Memory B cell (primary cell): ENCODE data around the gene WDTC1.

ENCODE experiments used
- ATAC-seq: fragments of 150-1000 bp; cut with Tn5 transposase; 2 replicates; pipeline ENCODE4 v1.10.0; 2021; ENCODE audit warnings: low read depth, mild to moderate bottlenecking, moderate library complexity
- DNase-seq, 2 donors: peaks; one replicate each; pipeline ENCODE4 v3.0.0; 2022; ENCODE audit warnings: low spot score in 2 of 2
- H3K27ac Mint-ChIP-seq: one replicate; pipeline ENCODE4 v1.8.0; 2022; ENCODE audit warnings: mild to moderate bottlenecking, moderate library complexity, mixed read lengths
- H3K27me3 Mint-ChIP-seq: one replicate; pipeline ENCODE4 v1.8.0; 2022; ENCODE audit warnings: mixed read lengths
- H3K36me3 Mint-ChIP-seq: one replicate; pipeline ENCODE4 v1.8.0; 2022; ENCODE audit warnings: mild to moderate bottlenecking, mixed read lengths
- H3K4me1 Mint-ChIP-seq: one replicate; pipeline ENCODE4 v1.8.0; 2022; ENCODE audit warnings: mixed read lengths
- H3K4me3 Mint-ChIP-seq: one replicate; pipeline ENCODE4 v1.8.0; 2022; ENCODE audit warnings: mild to moderate bottlenecking, moderate library complexity, mixed read lengths
- H3K9me3 Mint-ChIP-seq: one replicate; pipeline ENCODE4 v1.8.0; 2022; ENCODE audit warnings: mixed read lengths

WDTC1 gene

GRCh38 chr1:27342391-27342777, 108.0 kb downstream of the WDTC1 start:
- Mint-ChIP-seq H3K27ac (peak overlapping the region; percentile 88), H3K27me3 (no peaks in the 10 kb centered on the region), H3K36me3 (peaks cover 8% of the 10 kb centered on the region), H3K4me3 (peak overlapping the region; percentile 94), H3K9me3 (peaks cover 2% of the 10 kb centered on the region), H3K4me1 (peaks cover 40% of the 10 kb centered on the region)
- no peak for DNase-seq
- peak; percentile 6 for ATAC-seq

- DNase-seq (peak in 1 of 2 donors; percentile 50), ATAC-seq (peak; percentile 50)
- Mint-ChIP-seq H3K4me3 (peak overlapping the region; percentile 94), H3K27ac (peak overlapping the region; percentile 88), H3K36me3 (peaks cover 12% of the 10 kb centered on the region), H3K4me1 (peaks cover 44% of the 10 kb centered on the region), H3K9me3 (peaks cover 2% of the 10 kb centered on the region), H3K27me3 (no peaks in the 10 kb centered on the region)
These were observed 108.6 kb downstream of the WDTC1 start for GRCh38 chr1:27342778-27343638.

GRCh38 chr1:27343639-27344025, 109.2 kb downstream of the WDTC1 start:
- H3K9me3 Mint-ChIP-seq = peaks cover 2% of the 10 kb centered on the region
- no peaks in the 10 kb centered on the region for H3K27me3 Mint-ChIP-seq
- no peak for ATAC-seq
- peak overlapping the region; percentile 88 for H3K27ac Mint-ChIP-seq
- peaks cover 14% of the 10 kb centered on the region for H3K36me3 Mint-ChIP-seq
- H3K4me1 Mint-ChIP-seq = peaks cover 45% of the 10 kb centered on the region
- peak overlapping the region; percentile 94 for H3K4me3 Mint-ChIP-seq
- DNase-seq = no peak

GRCh38 chr1:27345272-27345671, 110.8 kb downstream of the WDTC1 start:
- no peaks in the 10 kb centered on the region for H3K27me3 Mint-ChIP-seq
- ATAC-seq = no peak
- no peak overlapping the region for H3K4me3 Mint-ChIP-seq
- H3K9me3 Mint-ChIP-seq = no peaks in the 10 kb centered on the region
- peaks cover 14% of the 10 kb centered on the region for H3K36me3 Mint-ChIP-seq
- peaks cover 38% of the 10 kb centered on the region for H3K4me1 Mint-ChIP-seq
- no peak for DNase-seq
- no peak overlapping the region for H3K27ac Mint-ChIP-seq

GRCh38 chr1:27346357-27346756, 111.9 kb downstream of the WDTC1 start:
- peaks cover 15% of the 10 kb centered on the region for H3K36me3 Mint-ChIP-seq
- ATAC-seq (no peak), DNase-seq (no peak)
- no peaks in the 10 kb centered on the region for H3K9me3 Mint-ChIP-seq
- peaks cover 34% of the 10 kb centered on the region for H3K4me1 Mint-ChIP-seq
- H3K27me3 Mint-ChIP-seq = no peaks in the 10 kb centered on the region
- no peak overlapping the region for H3K27ac Mint-ChIP-seq
- H3K4me3 Mint-ChIP-seq = peak overlapping the region; percentile 51

GRCh38 chr1:27346991-27347624, 112.7 kb downstream of the WDTC1 start:
- ATAC-seq (no peak), DNase-seq (no peak)
- Mint-ChIP-seq H3K36me3 (peaks cover 15% of the 10 kb centered on the region), H3K27me3 (no peaks in the 10 kb centered on the region), H3K4me1 (peaks cover 31% of the 10 kb centered on the region), H3K9me3 (no peaks in the 10 kb centered on the region), H3K4me3 (no peak overlapping the region), H3K27ac (no peak overlapping the region)

- H3K36me3 Mint-ChIP-seq = peaks cover 15% of the 10 kb centered on the region
- H3K27me3 Mint-ChIP-seq = no peaks in the 10 kb centered on the region
- peak overlapping the region; percentile 70 for H3K4me3 Mint-ChIP-seq
- DNase-seq (no peak), ATAC-seq (peak; percentile 86)
- H3K27ac Mint-ChIP-seq = no peak overlapping the region
- H3K9me3 Mint-ChIP-seq = no peaks in the 10 kb centered on the region
- peaks cover 19% of the 10 kb centered on the region for H3K4me1 Mint-ChIP-seq
These were observed 114.7 kb downstream of the WDTC1 start for GRCh38 chr1:27348861-27349783.

- Mint-ChIP-seq H3K4me1 (peaks cover 15% of the 10 kb centered on the region), H3K27ac (no peak overlapping the region), H3K4me3 (peak overlapping the region; percentile 68), H3K9me3 (no peaks in the 10 kb centered on the region), H3K27me3 (no peaks in the 10 kb centered on the region), H3K36me3 (peaks cover 15% of the 10 kb centered on the region)
- no peak for DNase-seq
- ATAC-seq = peak; percentile 78
These were observed 115.6 kb downstream of the WDTC1 start for GRCh38 chr1:27349784-27350662.

GRCh38 chr1:27350663-27351540, 116.5 kb downstream of the WDTC1 start:
- Mint-ChIP-seq H3K27ac (no peak overlapping the region), H3K4me1 (peaks cover 21% of the 10 kb centered on the region), H3K36me3 (peaks cover 15% of the 10 kb centered on the region), H3K4me3 (peak overlapping the region; percentile 11), H3K9me3 (no peaks in the 10 kb centered on the region), H3K27me3 (no peaks in the 10 kb centered on the region)
- DNase-seq = no peak
- ATAC-seq = no peak

GRCh38 chr1:27351541-27352107, 117.2 kb downstream of the WDTC1 start:
- Mint-ChIP-seq H3K4me1 (peaks cover 19% of the 10 kb centered on the region), H3K9me3 (no peaks in the 10 kb centered on the region), H3K27ac (no peak overlapping the region), H3K36me3 (peaks cover 11% of the 10 kb centered on the region), H3K4me3 (no peak overlapping the region), H3K27me3 (no peaks in the 10 kb centered on the region)
- ATAC-seq (no peak), DNase-seq (no peak)

GRCh38 chr1:27353166-27353565, 118.7 kb downstream of the WDTC1 start:
- H3K4me1 Mint-ChIP-seq = peaks cover 14% of the 10 kb centered on the region
- peaks cover 2% of the 10 kb centered on the region for H3K36me3 Mint-ChIP-seq
- no peak overlapping the region for H3K27ac Mint-ChIP-seq
- ATAC-seq (no peak), DNase-seq (no peak)
- no peaks in the 10 kb centered on the region for H3K27me3 Mint-ChIP-seq
- no peaks in the 10 kb centered on the region for H3K9me3 Mint-ChIP-seq
- no peak overlapping the region for H3K4me3 Mint-ChIP-seq

GRCh38 chr1:27353629-27354028, 119.2 kb downstream of the WDTC1 start:
- no peak overlapping the region for H3K27ac Mint-ChIP-seq
- ATAC-seq = no peak
- H3K4me3 Mint-ChIP-seq = no peak overlapping the region

More at GRCh38 chr1:27353629-27354028, 119.2 kb downstream of the WDTC1 start:
- Mint-ChIP-seq H3K36me3 (peaks cover 1% of the 10 kb centered on the region), H3K4me1 (peaks cover 14% of the 10 kb centered on the region), H3K27me3 (no peaks in the 10 kb centered on the region), H3K9me3 (no peaks in the 10 kb centered on the region)
- DNase-seq = no peak
